Measurements from ENCODE around the gene ABCA4.

ABCA4 gene

GRCh38 chr1:94024104-94024792, 96.7 kb downstream of the ABCA4 start:
- H3K27ac ChIP-seq = no peak overlapping the region
- no peaks in the 10 kb centered on the region for H3K9me3 ChIP-seq (ENCODE audit: control insufficient read depth, low read length)
- no peak overlapping the region for H3K4me3 ChIP-seq (ENCODE audit: low read depth, low read length)
- H2AFZ ChIP-seq = no peak overlapping the region
- no peaks in the 10 kb centered on the region for H3K36me3 ChIP-seq (ENCODE audit: control insufficient read depth, insufficient read depth, low read length)
- H3K4me2 ChIP-seq (ENCODE audit: low read length) = no peak overlapping the region
- H3K4me1 ChIP-seq = peaks cover 18% of the 10 kb centered on the region
- H3K9ac ChIP-seq = no peak overlapping the region
- no peaks in the 10 kb centered on the region for H3K27me3 ChIP-seq (ENCODE audit: control insufficient read depth, insufficient read depth, low read length)
- no peak for TF ChIP-seq CTCF (IDR thresholded peaks at IDR 0.05)
- no peaks in the 10 kb centered on the region for H3K79me2 ChIP-seq

- no peak overlapping the region for H3K4me2 ChIP-seq (ENCODE audit: low read length)
- H3K9me3 ChIP-seq (ENCODE audit: control insufficient read depth, low read length) = no peaks in the 10 kb centered on the region
- TF ChIP-seq CTCF (IDR thresholded peaks at IDR 0.05) = no peak
- H3K4me1 ChIP-seq = peaks cover 18% of the 10 kb centered on the region
- H3K27me3 ChIP-seq (ENCODE audit: control insufficient read depth, insufficient read depth, low read length) = no peaks in the 10 kb centered on the region
- H3K79me2 ChIP-seq = no peaks in the 10 kb centered on the region
- H2AFZ ChIP-seq = no peak overlapping the region
- no peak overlapping the region for H3K27ac ChIP-seq
- H3K9ac ChIP-seq = no peak overlapping the region
- H3K4me3 ChIP-seq (ENCODE audit: low read depth, low read length) = no peak overlapping the region
- H3K36me3 ChIP-seq (ENCODE audit: control insufficient read depth, insufficient read depth, low read length) = no peaks in the 10 kb centered on the region
Measured at GRCh38 chr1:94022471-94023189, 98.3 kb downstream of the ABCA4 start.

GRCh38 chr1:94020764-94021579, 100.0 kb downstream of the ABCA4 start:
- peak overlapping the region; percentile 16 for H3K27ac ChIP-seq
- no peaks in the 10 kb centered on the region for H3K79me2 ChIP-seq

GRCh38 chr1:94019327-94019726, 101.6 kb downstream of the ABCA4 start:
- Histone ChIP-seq H3K9ac (no peak overlapping the region), H3K4me1 (peaks cover 16% of the 10 kb centered on the region), H3K4me2 (ENCODE audit: low read length) (no peak overlapping the region), H3K4me3 (ENCODE audit: low read depth, low read length) (no peak overlapping the region), H3K79me2 (no peaks in the 10 kb centered on the region), H3K9me3 (ENCODE audit: control insufficient read depth, low read length) (no peaks in the 10 kb centered on the region), H3K27me3 (ENCODE audit: control insufficient read depth, insufficient read depth, low read length) (no peaks in the 10 kb centered on the region), H3K27ac (no peak overlapping the region), H2AFZ (no peak overlapping the region), H3K36me3 (ENCODE audit: control insufficient read depth, insufficient read depth, low read length) (no peaks in the 10 kb centered on the region)
- TF ChIP-seq CTCF (IDR thresholded peaks at IDR 0.05) = no peak

More at GRCh38 chr1:94020764-94021579, 100.0 kb downstream of the ABCA4 start:
- Histone ChIP-seq H3K9ac (no peak overlapping the region), H3K27me3 (ENCODE audit: control insufficient read depth, insufficient read depth, low read length) (no peaks in the 10 kb centered on the region), H3K4me2 (ENCODE audit: low read length) (peak overlapping the region; percentile 10), H3K9me3 (ENCODE audit: control insufficient read depth, low read length) (no peaks in the 10 kb centered on the region), H3K4me1 (peaks cover 18% of the 10 kb centered on the region), H3K4me3 (ENCODE audit: low read depth, low read length) (no peak overlapping the region), H2AFZ (peak overlapping the region; percentile 73), H3K36me3 (ENCODE audit: control insufficient read depth, insufficient read depth, low read length) (no peaks in the 10 kb centered on the region)
- no peak for TF ChIP-seq CTCF (IDR thresholded peaks at IDR 0.05)
